Spleen (tissue), 7 donors: ENCODE data around the gene ABCD2.

Experiments used
- POLR2A ChIP-seq, 3 donors: fragments of 450-650 bp; IDR thresholded peaks; one replicate each; pipeline ENCODE4 v1.5.1; 2017; ENCODE audit warnings: antibody characterized with exemption in 3 of 3, mild to moderate bottlenecking in 1 of 3
- POLR2AphosphoS5 ChIP-seq, 3 donors: sonication (generic); formaldehyde crosslinking; IDR thresholded peaks; one replicate each; pipeline ENCODE4 v1.5.1; 2017; ENCODE audit warnings: antibody characterized with exemption in 3 of 3
- TF ChIP-seq, protein P1 (sequence below), 11 experiments: fragments of 200-600 bp in 7 of 11; fragments of 450-650 bp in 4 of 11; sonication (generic) in 4 of 11; IDR thresholded peaks in 8 of 11; conservative IDR thresholded peaks in 3 of 11; 1 replicate in 7 of 11; 2 replicates in 4 of 11; pipeline versions ENCODE4 v1.4.0 to v1.8.0; 2016 to 2021; ENCODE audit warnings: antibody characterized with exemption in 11 of 11, inconsistent platforms in 4 of 11, mild to moderate bottlenecking in 1 of 11
- donor health status: DM: no; HTN: no; CAD: no; lungs with moderate emphysema.
- donor health status: DM: no; HTN: no; CAD: no.
- donor health status: DM: no; HTN: no; CAD: no.

DNA sequence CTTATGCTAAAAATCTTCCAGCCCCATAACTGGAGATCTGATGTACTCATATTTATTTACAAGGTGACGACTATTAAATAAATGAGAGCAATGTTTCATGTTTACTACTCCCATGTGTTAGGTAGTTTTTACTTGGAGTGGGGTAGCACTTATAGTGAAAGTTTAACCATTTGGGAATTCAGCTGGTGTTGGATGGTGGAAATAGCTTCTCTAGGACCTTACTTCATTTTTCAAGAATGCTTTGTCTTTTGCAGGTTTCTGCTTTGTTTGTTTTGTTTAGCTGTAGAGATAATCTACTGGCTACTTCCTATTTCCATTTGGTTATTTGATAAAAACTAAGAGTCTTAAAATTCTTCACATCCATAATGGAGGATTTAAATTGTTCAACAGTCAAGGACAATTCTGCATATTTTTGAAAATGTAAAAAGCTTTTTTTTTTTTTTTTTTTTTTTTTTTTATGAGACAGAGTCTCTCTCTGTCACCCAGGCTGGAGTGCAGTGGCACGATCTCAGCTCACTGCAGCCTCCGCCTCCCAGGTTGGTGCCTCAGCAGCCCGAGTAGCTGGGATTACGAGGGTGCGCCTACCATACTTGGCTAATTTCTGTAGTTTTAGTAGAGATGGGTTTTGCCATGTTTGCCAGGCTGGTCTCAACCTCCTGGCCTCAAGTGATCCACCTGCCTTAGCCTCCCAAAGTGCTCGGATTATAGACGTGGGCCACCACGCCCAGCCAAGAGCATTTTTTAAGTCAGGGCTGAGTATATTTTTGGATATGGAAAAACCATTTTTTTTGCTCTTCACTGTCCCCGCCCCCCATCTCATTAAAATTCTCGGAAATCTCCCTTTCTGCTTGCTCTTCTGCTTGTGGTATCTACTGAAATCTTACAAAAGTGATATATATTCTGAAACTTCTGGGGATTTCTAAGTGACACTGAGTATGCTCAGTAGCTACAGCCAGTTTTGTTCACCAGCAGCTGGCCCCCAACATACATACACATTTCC lies 1.4 kb upstream of the ABCD2 start:
- TF ChIP-seq POLR2A (IDR thresholded peaks at IDR 0.05) (no peak), POLR2AphosphoS5 (IDR thresholded peaks at IDR 0.05) (peak in 1 of 3 donors; percentile 50)
- TF ChIP-seq, protein P1, sequence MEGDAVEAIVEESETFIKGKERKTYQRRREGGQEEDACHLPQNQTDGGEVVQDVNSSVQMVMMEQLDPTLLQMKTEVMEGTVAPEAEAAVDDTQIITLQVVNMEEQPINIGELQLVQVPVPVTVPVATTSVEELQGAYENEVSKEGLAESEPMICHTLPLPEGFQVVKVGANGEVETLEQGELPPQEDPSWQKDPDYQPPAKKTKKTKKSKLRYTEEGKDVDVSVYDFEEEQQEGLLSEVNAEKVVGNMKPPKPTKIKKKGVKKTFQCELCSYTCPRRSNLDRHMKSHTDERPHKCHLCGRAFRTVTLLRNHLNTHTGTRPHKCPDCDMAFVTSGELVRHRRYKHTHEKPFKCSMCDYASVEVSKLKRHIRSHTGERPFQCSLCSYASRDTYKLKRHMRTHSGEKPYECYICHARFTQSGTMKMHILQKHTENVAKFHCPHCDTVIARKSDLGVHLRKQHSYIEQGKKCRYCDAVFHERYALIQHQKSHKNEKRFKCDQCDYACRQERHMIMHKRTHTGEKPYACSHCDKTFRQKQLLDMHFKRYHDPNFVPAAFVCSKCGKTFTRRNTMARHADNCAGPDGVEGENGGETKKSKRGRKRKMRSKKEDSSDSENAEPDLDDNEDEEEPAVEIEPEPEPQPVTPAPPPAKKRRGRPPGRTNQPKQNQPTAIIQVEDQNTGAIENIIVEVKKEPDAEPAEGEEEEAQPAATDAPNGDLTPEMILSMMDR (IDR thresholded peaks at IDR 0.05 in 8 of 11, conservative IDR thresholded peaks at IDR 0.05 in 3 of 11), result no peak
